HL-60 (cell line): Measurements from ENCODE around the gene TRIB2.

Experiments
- DNase-seq, 2 experiments: peaks; one replicate each; pipeline ENCODE4 v3.0.0-alpha.2; 2010 to 2020; ENCODE audit warnings: low read depth in 1 of 2, low spot score in 1 of 2
- H3K27ac ChIP-seq: fragments of 250-450 bp; sonication (Bioruptor Pico); replicated peaks from 2 replicates; pipeline ENCODE4 v1.5.1; 2020; ENCODE audit warnings: mild to moderate bottlenecking, moderate library complexity
- H3K27me3 ChIP-seq: fragments of 250-450 bp; sonication (Bioruptor Pico); 2 replicates; pipeline ENCODE4 v1.5.1; 2021; ENCODE audit warnings: mild to moderate bottlenecking, moderate library complexity; ENCODE audit not compliant: insufficient read depth, poor library complexity, severe bottlenecking
- H3K4me3 ChIP-seq: replicated peaks from 2 replicates; pipeline ENCODE4 v1.5.1; 2011; ENCODE audit warnings: mild to moderate bottlenecking, control low read depth, low read length; ENCODE audit not compliant: insufficient read depth
- GABPA ChIP-seq: IDR thresholded peaks from 2 replicates; pipeline ENCODE4 v1.6.1; 2012; ENCODE audit warnings: low read depth
- POLR2AphosphoS5 ChIP-seq: IDR thresholded peaks from 2 replicates; pipeline ENCODE4 v1.6.1; 2012; ENCODE audit warnings: low read depth
- SPI1 ChIP-seq: IDR thresholded peaks from 2 replicates; pipeline ENCODE4 v1.6.1; 2012; ENCODE audit warnings: low read depth, mild to moderate bottlenecking, borderline replicate concordance
- TF ChIP-seq, protein P1 (sequence below): IDR thresholded peaks from 2 replicates; pipeline ENCODE4 v1.6.1; 2012; ENCODE audit warnings: low read depth; ENCODE audit not compliant: insufficient replicate concordance
- TF ChIP-seq, protein P2 (sequence below): IDR thresholded peaks from one replicate; pipeline ENCODE4 v1.5.1; 2011; ENCODE audit warnings: low read length, control low read depth, inconsistent platforms; ENCODE audit not compliant: insufficient read depth

Gene TRIB2

GRCh38 chr2:12685956-12686355 lies 30.8 kb upstream of the TRIB2 start:
- no peak overlapping the region for H3K27ac ChIP-seq
- H3K4me3 ChIP-seq = no peak overlapping the region
- peaks cover 14% of the 10 kb centered on the region for H3K27me3 ChIP-seq
- TF ChIP-seq, protein P1, sequence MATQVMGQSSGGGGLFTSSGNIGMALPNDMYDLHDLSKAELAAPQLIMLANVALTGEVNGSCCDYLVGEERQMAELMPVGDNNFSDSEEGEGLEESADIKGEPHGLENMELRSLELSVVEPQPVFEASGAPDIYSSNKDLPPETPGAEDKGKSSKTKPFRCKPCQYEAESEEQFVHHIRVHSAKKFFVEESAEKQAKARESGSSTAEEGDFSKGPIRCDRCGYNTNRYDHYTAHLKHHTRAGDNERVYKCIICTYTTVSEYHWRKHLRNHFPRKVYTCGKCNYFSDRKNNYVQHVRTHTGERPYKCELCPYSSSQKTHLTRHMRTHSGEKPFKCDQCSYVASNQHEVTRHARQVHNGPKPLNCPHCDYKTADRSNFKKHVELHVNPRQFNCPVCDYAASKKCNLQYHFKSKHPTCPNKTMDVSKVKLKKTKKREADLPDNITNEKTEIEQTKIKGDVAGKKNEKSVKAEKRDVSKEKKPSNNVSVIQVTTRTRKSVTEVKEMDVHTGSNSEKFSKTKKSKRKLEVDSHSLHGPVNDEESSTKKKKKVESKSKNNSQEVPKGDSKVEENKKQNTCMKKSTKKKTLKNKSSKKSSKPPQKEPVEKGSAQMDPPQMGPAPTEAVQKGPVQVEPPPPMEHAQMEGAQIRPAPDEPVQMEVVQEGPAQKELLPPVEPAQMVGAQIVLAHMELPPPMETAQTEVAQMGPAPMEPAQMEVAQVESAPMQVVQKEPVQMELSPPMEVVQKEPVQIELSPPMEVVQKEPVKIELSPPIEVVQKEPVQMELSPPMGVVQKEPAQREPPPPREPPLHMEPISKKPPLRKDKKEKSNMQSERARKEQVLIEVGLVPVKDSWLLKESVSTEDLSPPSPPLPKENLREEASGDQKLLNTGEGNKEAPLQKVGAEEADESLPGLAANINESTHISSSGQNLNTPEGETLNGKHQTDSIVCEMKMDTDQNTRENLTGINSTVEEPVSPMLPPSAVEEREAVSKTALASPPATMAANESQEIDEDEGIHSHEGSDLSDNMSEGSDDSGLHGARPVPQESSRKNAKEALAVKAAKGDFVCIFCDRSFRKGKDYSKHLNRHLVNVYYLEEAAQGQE = no peak
- TF ChIP-seq SPI1 (no peak), GABPA (no peak), POLR2AphosphoS5 (no peak)
- TF ChIP-seq, protein P2, sequence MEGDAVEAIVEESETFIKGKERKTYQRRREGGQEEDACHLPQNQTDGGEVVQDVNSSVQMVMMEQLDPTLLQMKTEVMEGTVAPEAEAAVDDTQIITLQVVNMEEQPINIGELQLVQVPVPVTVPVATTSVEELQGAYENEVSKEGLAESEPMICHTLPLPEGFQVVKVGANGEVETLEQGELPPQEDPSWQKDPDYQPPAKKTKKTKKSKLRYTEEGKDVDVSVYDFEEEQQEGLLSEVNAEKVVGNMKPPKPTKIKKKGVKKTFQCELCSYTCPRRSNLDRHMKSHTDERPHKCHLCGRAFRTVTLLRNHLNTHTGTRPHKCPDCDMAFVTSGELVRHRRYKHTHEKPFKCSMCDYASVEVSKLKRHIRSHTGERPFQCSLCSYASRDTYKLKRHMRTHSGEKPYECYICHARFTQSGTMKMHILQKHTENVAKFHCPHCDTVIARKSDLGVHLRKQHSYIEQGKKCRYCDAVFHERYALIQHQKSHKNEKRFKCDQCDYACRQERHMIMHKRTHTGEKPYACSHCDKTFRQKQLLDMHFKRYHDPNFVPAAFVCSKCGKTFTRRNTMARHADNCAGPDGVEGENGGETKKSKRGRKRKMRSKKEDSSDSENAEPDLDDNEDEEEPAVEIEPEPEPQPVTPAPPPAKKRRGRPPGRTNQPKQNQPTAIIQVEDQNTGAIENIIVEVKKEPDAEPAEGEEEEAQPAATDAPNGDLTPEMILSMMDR = no peak
- no peak for DNase-seq

DNA sequence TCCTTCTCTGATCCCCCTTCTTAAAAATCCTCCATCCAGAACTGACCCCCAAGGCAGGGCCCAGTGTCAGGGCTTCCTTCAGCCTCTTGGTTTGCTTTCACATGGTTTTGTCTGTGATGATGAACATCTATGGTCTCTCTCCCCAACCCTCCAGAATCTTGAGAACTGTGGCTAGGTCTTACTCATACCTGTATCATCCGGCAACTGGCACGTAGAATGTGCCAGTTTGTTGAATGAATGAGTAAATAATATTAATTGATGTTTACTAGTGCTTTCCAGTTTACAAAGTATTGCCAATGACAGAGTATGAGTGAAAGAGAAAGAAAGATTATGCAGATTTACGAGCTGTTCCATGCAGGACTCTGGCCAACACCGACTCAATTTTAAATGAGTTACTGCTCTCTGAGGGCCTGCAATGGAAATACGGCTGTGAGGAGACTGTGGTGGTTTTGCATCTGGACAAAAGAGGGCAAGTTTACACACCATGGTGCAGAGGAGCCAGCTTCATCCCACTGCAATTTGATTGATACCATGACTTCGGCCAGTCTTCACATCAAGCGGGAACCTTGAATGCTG lies 29.9 kb upstream of the TRIB2 start:
- H3K27ac ChIP-seq = no peak overlapping the region
- H3K4me3 ChIP-seq = no peak overlapping the region
- H3K27me3 ChIP-seq = peaks cover 14% of the 10 kb centered on the region
- no peak for DNase-seq
- TF ChIP-seq, protein P1 = no peak
- TF ChIP-seq SPI1 = no peak
- TF ChIP-seq, protein P2 = no peak
- no peak for TF ChIP-seq GABPA
- no peak for TF ChIP-seq POLR2AphosphoS5

DNA sequence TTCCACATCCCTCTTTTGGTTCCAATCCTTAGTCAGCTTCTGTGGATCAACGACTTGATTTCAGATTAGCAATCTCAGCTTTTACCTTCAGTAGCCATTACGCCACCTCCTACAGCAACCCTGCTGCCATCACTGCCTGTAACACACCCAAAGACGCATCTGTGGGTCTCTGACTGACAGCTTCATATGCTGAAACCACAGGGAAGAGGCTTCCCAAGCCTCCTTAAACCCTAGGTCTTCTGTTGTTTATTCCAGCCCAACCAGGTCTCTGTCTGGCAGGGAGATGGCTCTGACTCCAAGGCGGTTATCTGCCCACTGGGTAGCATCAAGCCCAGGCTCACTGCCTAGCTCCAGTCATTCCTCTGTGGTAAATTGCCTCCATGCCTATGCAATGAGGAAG lies 28.6 kb upstream of the TRIB2 start:
- H3K27me3 ChIP-seq = peaks cover 12% of the 10 kb centered on the region
- H3K27ac ChIP-seq = no peak overlapping the region
- no peak for TF ChIP-seq POLR2AphosphoS5
- no peak for TF ChIP-seq SPI1
- TF ChIP-seq, protein P1 = no peak
- TF ChIP-seq, protein P2 = no peak
- TF ChIP-seq GABPA = no peak
- no peak for DNase-seq
- H3K4me3 ChIP-seq = no peak overlapping the region
